HG03432 (cell line): ENCODE results near the gene ZNF532.
"Not testable (repeated sequence)": the region's sequence is repeated elsewhere in the genome, so short reads cannot be mapped to it uniquely, and the experiment has no call there.

Experiments
- ATAC-seq: cut with Tn5 transposase; IDR thresholded peaks from one replicate; pipeline ENCODE4 v1.9.1; 2021; ENCODE audit warnings: mild to moderate bottlenecking, moderate library complexity; ENCODE audit not compliant: unreplicated experiment

Gene ZNF532

DNA sequence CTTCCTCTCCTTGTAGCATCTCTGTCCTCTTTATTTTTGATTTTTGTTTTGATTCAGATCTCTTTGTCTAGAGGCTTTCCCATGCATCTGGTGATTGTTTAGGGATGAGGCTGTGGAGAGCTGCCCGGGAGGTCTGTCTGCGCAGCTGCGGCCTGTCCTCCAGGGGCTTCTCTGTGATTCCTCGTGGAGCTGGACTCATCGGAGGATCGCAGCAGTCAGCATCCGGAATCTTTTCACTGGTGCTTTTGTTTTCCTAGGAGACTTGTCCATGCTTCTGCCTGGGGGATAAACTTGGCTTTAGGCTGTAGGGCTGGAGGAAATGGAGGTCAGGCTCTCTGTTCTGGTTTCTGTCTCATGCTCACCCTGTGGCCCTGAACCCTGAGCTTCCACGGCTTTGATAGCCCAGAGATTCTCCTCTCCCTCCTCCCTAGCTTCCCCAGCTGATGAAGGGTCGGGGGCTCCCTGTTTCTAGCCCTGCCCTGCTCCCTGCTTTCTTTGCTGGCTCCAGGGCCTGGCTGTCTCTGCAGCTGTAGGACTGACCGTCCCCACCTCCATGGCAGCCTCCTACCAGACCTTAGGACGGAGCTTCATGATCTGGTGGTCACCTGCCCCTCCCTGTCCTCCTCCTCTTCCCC lies 35.5 kb downstream of the ZNF532 start:
- ATAC-seq, result no peak

DNA sequence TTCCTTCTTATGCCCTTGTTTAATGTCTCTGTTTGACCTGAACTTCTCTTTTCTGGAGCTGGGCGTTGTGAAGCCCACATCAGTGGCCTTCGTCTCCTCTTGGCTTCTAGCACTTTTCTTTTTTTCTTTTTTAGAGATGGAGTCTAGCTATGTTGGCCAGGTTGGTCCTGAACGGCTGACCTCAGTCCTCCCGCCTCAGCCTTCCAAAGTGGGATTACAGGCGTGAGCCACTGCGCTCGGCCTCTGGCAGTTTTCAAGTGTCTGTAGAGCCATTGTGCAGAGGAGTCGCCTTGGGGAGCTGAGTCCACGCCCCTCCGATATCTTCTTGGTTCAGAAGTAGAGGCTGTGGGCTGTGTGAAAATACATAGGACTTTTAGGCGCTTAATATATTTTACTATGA lies 36.5 kb downstream of the ZNF532 start:
- ATAC-seq, result no peak

DNA sequence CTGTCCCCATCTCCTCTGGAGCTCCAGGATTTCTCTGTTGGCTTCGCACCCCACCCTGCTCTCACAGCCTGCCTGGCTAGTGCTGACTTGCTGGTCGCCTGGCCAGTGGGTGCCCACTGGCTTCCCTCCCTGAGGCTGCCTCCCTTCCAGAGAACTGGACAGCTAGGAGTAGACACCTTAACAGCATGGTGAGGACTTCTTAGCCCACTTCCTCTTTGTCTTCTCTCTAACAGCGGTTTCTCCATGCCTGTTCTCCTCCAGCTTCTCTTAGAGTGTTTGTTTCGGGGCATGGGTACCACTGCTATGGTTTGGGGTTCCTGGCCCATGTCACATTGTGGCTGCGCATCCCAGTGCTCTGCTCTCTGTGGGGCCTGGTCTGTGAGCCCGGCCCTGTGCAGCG lies 37.1 kb downstream of the ZNF532 start:
- ATAC-seq, result no peak

DNA sequence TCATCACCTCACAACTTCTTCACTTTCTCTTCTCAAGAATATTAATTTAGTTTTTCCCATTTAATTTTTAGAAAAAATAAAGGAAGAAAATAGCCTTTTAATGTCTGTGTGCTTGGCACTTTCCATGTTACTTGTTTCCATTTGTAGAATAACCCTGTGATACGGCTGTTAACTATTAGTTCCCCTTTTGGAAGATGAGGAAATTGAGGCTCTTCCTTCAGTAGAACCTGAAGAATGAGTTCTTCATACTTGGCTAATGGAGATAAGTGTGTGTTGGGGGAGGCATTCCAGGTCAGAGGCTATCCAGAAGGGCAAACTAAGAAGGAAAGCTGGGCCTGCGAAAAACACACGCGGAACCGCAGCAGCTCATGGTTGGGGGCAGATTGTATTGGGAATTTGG lies 38.3 kb downstream of the ZNF532 start:
- ATAC-seq, result no peak

DNA sequence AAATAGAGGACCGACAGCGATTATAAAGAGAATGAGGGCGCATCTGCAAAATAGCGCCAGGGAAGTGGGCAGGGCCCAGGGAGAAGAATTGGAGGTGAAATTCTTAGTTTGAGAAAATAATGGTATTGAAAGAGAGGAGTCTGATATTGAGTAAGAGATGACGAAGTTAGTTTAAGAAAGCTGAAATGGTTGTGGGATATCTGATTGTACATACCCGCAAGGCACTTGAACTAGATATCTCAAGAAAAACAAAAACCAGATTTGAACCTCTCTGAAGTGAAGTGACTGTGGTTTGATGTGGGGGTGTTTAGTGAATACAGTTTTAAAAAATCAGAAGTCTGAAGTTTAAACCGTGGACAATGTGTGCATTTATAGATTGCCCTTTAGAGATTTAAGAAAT lies 38.9 kb downstream of the ZNF532 start:
- no peak for ATAC-seq

DNA sequence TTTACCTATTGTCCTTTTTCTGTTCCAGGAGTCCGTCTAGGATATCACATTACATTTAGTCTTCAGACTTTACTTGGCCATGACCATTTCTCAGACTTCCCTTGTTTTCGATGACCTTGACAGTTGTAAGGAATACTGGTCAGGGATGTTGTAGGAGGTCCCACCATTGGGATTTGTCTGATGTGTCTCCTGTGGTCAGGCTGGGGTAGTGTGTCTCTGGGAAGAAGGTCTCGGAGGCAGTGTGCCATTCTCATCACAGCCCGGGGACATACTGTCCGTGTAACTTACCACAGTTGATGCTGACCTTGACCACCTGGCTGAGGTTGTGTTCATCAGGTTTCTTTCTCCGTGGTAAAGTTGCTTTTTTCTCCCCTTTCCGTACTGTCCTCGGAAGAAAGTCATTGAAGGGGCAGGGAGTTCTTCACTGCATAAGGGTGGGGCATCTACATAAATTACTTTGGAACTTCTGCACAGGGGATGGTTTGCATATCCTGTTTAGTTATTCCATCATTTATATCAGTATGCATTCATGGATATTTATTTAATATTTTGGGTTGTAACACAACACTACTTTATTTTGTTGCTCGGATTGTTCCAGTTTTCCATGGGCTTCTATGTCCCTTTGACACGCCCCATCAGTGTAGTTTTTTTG lies 41.2 kb downstream of the ZNF532 start:
- no peak for ATAC-seq

DNA sequence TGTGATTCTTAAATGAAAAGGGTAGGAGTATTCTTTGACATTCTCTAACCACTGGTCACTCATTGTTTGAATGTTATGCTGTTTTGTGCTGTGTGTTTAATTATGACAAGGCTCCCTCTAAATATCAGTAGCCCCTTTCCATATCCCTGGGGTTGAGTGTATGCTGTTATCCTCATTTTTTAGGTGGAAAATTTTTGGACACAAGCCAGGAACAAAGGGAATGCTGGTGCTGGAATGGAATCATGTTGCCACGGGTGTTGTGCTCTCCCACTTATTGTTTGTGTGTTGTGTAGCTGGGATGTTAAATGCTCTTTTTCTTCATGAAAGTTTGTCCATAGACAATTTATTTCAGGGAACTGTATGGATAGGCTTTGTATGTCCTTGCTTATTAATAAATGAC lies 43.3 kb downstream of the ZNF532 start:
- ATAC-seq, result no peak

DNA sequence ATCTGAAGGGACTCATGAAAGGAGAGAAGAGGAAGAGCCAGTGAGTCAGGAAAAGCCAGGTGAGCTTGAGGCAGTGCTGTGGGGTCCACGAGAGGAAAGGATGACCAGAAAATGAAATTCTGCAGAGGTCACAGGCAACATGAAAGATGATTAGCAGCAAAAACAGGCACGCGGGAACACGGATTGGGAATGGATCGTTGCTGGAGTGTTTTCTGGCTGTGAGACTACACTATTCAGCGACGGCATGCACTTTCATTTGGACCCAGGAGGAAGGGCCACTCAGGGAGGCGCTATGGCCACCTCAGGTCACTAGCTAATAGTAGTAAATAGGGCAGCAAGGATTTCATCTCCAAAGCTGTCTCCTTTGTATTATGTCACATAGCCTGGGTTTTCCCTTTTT lies 44.8 kb downstream of the ZNF532 start:
- no peak for ATAC-seq

DNA sequence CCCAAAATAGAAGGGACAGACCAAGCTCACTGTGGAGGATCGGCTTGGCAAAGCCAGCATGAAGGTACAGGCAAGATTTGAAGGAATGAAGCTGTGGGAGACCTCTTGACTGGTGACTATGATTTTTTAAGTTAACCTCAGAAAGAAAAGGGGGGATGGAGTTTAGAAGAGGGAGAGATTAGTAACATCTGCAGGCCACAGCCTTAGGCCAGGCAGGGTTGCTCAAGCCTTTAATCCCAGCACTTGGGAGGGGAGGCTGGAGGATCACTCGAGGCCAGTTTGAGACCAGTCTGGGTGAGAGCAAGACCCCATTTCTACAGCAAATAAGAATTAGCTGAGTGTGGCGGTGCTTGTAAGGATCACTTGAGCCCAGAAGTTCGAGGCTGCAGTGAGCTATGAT lies 46.6 kb downstream of the ZNF532 start:
- ATAC-seq, result no peak

DNA sequence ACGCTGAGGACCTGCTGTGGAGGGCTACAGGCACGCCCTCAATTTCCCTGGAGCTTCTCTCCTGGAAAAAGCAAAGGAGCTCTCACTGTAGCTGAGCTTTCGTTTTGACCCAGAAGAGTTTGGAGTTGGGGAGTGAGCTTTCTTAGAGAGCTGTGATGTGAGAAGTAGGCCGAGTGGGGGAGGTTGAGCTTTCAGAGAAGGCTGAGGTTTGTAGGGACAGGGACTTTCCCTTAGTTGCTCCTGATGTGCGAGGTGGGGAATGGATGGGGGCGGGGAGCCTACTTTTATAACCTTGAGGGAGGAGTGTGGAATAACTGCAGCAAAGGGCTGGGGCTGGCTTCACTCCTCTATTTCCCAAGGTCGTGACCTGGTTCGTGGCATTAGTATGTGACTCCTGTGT lies 47.1 kb downstream of the ZNF532 start:
- ATAC-seq, result no peak

DNA sequence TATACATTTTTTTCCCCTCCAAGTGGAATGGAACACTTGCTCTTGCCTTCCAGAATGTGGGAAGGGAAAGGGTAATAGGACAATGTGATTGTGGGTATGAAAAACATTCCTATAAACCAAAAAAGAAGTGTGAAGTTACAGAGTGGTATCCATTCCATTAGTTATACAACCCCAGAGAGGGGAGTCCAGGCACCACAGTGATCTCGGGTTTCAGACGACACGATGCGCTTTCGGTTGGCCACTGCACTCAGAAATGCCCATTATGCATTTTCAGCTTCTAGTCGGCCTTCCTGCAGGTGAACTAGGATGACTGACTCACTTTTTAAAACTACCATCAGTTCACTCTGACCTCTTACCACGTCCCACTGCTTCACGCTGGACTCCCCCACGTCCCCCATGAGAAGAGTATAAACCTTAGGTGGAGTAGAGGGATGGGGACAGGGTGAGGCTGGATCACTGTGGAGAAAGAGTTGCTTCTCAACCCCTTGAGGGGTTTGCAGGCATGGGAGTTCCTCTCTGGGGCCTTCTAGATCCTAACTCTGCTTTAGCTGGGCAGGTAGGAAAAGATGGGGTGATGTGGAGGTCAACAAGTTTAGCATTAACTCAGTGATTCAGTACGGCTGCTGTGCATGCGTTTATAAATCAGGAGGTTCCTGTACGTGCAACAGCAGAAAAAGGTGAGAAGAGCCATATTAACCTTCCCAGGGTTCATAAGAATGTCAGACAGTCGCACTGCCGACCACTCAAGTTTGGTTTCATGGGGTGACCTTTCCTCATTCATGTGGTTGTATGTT lies 50.5 kb downstream of the ZNF532 start:
- ATAC-seq, result no peak

DNA sequence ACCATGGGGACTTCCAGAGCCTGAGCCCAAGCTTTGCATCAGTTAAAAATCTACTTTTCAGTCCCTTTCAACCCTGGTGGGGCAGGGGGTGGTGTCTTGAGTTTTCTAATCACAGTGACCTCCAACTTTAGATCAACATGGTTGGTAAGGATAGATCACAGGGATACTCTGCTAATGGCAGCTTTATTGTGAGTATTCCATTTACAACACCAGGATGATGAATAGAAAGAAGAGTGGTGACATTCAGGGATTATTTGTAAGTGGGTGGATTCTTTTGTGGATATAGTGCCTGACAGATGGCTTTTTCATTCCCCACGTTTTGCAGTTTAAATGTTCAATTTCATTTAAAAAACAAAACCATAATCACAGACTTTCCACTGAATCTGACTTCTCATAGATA lies 51.3 kb downstream of the ZNF532 start:
- no peak for ATAC-seq

DNA sequence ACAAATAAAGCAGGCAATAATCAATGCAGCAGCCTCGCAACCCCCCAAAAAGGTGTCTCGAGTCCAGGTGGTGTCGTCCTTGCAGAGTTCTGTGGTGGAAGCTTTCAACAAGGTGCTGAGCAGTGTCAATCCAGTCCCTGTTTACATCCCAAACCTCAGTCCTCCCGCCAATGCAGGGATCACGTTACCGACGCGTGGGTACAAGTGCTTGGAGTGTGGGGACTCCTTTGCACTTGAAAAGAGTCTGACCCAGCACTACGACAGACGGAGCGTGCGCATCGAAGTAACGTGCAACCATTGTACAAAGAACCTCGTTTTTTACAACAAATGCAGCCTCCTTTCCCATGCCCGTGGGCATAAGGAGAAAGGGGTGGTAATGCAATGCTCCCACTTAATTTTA lies 55.3 kb downstream of the ZNF532 start:
- not testable (repeated sequence) for ATAC-seq

DNA sequence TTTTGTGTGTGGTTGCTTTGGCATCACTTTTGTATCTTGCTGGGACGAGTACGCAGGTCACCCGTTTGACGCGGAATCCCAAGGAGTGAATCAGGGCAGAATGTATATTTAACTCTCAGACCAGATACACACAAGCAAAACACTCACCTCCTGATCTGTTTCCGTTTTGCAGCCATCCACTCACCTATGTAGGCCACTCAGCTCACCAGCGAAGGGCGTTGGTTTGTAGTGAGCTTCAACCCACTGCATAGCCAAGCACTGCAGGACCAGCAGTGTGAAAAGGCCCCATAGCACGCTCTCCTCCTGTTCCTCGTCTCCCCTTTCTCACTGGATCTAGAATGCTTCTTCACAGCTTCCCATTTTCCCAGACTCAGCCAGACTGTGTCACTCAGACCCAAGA lies 58.3 kb downstream of the ZNF532 start:
- no peak for ATAC-seq

DNA sequence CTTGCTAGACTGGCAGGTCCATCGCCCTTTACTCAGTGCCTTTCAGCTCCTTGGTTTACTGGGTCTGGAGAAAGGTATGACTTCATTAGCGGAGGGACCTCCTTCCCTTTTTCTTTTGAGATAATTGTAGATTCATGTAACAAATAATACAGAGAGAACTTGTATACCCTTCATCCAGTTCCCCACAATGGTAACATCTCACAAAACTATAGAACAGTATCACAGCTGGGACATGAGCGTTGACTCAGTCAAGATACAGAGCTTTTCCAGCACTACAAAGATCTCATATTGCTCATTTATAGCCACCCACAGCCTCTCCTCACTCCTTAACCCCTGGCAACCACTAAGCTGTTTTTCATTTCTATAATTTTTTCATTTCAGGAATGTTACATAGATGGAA lies 59.8 kb downstream of the ZNF532 start:
- no peak for ATAC-seq

DNA sequence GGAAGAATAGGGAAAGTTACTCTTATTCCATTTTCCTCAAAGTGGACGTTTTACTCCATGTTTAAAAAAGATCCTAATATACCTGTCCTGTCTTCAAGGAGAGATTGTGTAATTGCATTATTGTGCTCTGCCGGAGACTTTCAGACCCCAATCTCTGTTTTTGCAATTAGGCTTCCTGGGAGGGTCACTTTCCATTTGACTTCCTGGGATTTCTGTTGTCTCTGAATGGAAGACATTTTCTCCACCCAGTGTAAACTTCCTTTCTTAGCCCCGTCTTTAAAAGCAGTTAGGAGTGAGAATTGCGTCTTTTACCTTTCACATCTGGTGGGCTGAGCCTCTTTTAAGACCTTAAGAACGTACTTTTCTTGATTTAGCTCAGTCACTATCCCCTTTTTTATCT lies 63.0 kb downstream of the ZNF532 start:
- ATAC-seq, result no peak

DNA sequence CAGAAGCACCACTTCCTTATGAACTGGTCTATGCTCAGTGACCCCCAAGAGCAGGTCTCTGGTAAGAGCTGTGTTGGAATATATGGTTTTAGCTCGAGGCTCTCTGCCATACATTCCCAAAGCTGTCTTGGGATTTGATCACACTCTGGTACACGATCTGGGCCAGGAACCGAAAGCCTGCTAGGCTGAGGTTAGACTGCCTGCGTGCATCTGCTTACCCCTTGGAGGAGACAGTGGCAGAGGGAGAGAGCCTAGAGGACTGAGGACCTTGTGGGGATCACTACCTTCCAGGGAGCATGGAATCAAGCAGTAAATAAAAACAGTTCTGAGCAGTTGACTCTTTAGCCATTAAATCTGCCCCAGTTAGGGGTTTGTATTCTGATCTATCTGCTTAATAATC lies 63.7 kb downstream of the ZNF532 start:
- ATAC-seq, result no peak

DNA sequence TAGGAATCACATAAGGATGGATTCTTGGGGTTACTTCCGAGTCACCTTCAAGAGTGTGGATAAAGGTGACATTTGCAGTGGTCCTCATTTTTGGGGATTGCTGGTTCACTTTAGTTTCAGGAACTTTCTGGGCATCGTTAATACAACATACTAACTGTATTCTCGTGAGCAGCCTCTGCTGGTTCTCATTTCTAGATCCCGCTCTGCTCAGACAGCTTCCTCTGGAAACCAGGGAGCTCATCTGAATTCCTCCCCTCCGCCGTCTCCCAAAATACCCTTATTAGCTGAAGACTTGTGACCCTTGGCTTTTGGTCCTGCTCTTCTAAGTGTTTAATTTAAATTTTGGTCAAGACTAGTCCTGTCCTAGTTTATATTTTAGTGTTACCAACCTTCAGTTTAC lies 64.5 kb downstream of the ZNF532 start:
- no peak for ATAC-seq

DNA sequence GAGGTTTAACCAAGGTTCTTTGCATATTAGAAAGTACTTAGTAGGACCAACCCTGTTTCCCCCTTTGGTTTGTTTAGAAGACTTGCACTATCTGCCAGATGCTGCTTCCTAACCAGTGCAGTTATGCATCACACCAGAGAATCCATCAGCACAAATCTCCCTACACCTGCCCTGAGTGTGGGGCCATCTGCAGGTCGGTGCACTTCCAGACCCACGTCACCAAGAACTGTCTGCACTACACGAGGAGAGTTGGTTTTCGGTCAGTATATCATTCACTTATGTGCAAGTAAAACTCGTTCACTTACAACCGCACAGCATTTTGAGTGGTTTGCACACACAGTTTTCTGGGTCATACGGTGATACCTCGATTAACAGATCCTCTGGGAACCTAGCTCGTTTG lies 69.7 kb downstream of the ZNF532 start:
- ATAC-seq, result no peak

DNA sequence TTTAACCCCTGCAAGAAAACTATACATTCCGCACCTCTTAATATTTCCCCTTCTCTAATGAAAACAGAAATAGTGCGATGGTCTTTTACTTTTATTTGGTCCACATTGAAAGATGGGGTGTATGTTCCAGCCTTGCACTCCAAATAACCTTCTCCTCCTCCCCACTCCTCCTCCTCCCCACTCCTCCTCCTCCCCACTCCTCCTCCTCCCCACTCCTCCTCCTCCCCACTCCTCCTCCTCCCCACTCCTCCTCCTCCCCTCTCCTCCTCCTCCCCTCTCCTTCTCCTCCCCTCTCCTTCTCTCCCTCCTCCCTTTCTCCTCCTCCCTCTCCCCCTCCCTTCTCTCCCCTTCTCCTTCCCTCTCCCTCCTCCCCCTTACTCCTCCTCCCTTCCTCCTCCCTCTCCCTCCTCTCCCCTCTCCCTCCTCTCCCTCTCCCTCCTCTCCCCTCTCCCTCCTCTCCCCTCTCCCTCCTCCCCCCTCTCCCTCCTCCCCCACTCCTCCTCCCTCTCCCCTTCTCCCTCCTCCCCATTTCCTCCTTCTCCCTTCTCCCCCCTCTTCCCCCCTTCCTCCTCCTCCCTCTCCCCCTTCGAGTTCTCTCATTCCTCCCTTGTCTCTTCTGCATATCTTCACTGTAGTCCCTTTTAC lies 70.4 kb downstream of the ZNF532 start:
- no peak for ATAC-seq

DNA sequence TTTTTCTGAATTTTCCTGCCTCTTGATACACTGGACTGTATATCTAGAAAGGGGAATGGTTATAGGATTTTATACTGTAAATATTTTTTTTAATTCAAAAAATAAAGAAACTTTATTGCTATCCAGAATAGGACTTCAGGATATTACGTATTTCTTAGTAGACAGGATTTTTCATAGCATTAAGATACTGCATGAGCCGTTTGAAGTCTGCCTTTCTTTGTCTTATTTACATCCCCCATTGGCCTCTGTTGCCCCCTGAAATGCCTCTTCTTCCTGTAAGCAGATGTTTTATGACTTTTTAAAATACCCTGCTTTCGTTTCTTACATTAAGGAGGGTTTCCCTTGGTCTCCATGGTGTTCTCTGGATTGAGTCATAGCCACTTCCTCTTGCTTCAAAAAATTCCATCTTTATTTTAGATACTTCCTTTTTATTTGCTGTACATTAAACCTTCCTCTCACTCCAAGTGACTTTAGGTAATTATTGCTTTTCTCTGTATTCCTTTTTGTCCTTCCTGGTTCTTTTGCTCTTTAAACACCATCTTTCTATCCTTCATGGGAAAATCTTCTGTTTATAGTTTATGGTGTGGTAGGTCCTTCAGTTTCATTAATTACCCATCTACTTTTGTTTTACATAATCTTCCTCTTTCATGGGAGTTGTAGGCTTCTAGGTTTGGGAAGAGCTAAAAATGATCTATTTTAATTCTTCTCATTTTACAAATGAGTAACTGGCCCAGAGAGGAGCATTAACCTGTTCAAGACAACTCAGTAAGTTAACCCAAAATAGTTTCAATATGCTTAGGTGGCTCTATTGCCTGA lies 72.6 kb downstream of the ZNF532 start:
- no peak for ATAC-seq
